Measurements from ENCODE around the gene EFR3B. TPM values are rescaled to one million over a fixed set of nuclear protein-coding genes. Genes with fewer than 3 reads are reported as not detected.

The EFR3B gene
- polyA plus RNA-seq, 1 donor = 9.9 TPM

DNA sequence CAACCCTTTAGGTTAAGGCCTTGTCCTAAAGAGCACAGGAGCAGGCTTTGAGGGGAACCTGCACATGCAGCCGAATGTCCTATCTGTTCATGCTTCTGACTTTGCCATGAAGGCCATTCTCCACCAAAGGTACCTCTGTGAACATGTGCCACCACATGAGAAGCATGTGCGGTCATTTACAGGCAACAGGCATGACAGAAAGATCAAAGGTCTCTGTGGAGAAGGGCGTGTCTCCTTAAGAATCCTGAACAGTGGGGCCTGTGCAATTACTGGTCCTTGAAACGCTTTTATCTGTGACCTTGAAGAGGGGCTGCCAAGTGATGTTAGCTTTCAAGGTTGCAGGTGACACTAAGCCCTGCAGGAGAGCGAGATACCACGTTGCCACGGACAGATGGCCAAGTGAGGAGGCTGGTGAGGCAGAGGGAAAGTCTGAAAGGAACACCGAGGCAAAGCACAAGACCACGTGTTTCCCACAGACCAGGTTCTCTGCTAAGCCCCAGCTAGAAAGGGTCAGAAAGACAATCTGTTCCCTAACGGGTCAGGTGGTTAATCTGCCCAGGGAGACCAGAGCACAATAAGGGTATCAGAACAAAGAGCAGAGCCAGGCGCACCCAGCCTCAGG is 146.0 kb downstream of the EFR3B start:
- DNase-seq = no peak

DNA sequence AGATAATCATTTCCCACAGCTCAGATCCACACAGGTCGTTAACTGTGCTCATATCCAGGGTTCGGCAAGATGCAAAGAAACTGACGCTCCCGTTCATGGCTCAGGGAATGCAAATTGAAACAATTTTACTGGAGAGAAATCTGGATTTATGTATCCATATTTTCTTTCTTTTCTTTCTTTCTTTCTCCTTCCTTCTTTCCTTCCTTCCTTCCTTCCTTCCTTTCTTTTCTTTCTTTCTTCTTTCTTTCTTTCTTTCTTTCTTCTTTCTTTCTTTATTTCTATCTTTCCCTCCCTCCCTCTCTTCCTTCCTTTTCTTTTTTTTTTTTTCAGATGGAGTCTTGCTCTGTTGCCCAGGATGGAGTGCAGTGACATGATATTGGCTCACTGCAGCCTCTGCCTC is 146.5 kb downstream of the EFR3B start:
- no peak for DNase-seq

DNA sequence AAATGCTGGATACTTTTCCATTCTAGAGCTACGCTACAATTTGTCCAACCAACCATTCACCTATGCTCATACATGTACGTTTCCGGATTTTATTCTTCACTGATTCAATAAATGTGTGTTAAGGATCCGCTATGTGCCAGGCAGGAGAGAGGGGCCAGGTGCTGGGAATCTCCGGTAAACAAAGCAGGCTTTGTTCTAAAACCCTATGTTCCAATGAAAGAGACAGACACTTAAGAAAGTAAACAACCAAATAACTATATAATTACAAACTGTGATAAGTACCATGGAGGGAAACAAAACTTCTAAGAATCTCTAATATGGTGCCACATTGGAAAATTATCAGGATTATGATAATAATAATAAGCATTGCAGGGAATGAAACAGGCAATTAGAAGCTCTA is 148.7 kb downstream of the EFR3B start:
- no peak for DNase-seq

DNA sequence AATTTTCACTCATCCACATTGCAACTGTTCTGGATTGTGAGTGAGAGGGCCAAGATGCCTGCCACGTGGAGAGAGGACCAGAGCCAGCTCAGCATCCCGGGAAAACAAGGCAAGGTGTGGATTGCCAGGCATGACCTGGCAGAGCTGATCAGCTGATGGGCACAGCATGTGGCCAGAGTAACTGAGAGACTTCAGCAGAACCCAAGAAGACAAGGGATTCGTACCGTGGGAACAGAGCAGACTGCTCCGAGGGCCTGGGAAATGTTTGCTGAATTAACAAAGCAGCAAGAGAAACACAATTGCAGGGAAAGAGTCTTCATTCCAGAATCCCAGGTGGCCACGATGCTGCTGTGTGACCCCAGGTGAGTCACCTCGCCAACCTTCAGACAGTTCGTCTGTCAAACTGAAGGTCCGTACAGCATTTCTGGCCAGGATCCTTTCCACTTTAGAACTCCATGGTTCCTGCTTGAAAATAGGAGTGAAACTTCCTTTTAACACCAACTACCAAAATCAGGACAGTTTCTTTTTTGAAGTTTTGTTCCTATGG is 152.8 kb downstream of the EFR3B start:
- DNase-seq = no peak

DNA sequence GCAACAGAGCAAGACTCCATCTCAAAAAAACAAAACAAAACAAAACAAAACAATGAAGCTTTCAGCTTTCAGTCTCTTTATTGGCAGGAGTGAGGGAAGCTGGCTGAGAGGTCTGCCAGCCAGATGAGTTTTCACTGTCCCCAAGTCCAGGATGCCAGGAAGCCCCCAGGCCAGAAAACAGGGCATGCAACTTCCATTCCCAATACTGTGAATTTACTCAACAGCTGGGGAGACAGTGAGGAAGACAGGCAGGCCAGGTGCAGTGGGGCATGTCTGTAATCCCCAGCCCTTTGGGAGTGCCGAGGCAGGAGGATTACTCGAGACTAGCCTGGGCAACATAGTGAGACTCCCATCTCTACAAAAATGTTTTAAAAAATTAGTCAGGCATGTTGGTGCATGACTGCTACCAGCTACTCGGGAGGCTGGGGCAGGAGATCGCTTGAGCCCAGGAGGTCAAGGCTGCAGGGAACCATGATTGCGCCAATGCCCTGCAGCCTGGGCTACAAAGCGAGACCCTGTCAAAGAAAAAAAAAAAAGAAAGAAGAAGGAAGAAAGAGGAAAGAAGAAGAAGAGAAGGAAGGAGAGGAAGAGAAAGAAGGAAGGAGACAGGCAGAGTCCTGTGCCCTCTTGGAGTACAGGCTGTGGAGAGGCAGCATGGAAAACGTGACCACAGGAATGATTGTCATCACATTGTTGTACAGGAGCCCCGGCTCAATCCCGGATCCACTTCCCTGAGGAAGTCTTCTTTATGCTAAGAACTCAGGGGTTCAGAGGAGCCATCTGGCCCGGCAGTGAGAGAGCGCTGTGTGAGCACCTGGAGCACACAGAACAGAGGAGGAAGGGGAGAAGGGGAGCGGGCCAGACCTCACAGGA is 155.7 kb downstream of the EFR3B start:
- DNase-seq = no peak

DNA sequence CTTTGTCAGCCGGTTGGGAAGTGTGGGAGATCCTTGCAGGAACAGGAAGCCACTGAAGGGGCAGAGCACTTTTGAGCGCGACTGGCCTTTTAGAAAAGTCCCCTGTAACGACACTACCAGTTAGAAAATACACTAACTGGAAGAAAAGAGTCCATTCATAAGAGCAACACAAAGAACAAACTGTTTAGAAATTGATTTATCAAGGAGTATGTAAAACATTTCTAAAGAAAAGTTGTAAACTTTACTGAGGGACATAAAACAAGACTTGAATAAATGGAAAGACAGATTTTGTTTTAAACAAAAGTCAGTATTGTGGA is 156.3 kb downstream of the EFR3B start:
- no peak for DNase-seq

DNA sequence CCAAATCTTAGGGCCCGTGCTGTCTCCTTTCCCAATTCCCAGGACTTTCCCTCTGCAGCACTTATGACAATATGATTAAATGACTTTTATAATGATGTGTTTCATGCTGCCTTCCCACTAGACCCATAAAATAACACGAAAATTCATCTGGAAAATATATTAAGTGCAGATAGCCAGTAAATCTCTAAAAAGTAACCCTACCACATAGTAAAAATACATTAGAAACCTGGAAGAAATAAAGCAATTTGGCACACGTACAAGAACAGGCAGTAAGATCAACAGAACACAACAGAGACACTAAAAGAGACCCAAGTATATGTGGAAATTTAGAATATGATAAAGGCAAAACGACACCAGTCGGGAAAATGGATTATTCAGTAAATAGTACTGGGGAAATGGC is 156.7 kb downstream of the EFR3B start:
- DNase-seq = no peak

DNA sequence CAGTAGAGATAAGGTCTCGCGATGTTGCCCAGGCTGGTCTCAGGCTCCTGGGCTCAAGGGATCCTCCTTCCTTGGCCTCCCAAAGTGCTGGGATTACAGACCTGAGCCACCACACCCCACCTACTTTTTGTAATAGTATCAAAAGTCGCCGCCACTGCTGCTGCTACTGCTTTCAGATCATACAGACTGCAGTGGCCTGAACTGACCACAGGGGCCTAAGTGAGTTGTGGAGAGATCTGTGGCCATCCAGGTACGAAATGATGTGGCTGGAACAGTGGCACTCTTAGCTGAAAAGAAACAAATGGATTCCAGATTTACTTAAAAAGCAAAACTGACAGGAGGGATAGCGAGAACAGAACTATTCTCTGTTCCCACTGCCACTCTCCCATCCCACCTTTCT is 159.4 kb downstream of the EFR3B start:
- DNase-seq = no peak

DNA sequence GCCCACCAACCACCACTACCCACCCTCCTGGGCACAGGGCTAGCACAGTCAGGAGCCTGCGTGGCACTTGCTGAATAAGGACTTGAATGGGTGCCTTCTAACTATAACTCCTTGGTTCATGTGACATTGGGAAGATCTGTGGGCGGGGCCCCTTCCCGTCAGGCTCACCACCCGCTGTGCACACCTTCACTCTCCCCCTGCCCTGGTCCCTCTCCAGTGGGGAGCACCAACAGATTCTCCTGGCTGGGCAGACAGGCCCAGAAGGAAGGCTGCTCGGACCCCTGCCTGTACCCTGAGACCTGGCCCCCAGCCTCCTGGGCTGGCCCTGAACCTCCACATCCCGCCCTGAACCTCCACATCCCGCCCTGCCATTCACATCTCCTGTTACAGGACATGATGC is 159.9 kb downstream of the EFR3B start:
- DNase-seq = no peak

DNA sequence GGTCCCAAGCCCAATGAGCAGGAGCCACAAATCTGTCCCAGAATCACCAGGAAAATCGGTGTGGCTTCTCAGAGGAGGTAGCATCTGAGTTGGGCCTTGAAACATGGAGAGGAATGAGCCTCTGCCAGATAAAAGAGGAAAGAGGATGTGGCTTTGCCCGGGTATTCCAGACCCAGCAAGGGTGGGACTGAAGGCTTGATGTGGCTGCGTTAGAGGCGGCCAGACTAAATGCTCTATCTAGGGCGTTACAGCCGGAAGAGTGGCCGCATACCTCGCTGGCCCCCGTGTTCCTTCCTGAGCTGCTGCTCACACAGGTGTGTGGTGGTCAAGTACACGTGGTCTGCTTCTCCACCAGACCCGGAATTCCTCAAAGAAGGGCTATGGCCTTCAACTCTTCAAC is 160.4 kb downstream of the EFR3B start:
- DNase-seq = no peak

DNA sequence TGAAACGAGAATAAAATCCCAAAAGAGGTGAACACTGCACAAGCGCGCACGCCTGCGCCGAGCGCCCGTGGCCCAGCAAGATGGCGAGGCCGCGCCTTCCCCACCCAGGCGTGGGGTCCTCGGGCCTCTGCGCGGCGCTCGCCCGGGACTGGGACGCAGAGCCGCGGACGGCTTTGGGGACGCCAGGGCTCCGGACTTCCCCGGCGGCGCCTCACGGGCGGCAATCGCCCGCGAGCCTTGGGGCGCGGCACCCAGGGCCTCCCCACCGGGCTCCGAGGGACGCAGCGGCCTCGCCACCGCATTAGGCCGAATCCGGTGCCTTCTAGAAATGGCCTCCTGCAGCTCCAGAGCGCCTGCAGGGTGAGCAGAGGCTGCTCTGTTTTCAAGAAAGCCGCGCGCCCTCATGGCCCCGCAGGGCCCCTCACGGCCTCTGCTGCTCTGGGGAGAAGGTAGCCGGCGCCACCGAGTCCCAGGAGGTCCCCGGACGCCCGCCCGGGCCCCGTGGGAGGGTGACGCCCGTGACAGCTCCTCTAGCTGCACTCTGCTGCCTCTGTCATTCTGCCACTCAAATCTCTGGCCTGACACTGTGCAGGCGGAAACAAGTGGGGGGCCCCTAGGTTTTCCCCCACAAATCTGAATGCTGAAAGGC is 162.4 kb downstream of the EFR3B start:
- no peak for DNase-seq

DNA sequence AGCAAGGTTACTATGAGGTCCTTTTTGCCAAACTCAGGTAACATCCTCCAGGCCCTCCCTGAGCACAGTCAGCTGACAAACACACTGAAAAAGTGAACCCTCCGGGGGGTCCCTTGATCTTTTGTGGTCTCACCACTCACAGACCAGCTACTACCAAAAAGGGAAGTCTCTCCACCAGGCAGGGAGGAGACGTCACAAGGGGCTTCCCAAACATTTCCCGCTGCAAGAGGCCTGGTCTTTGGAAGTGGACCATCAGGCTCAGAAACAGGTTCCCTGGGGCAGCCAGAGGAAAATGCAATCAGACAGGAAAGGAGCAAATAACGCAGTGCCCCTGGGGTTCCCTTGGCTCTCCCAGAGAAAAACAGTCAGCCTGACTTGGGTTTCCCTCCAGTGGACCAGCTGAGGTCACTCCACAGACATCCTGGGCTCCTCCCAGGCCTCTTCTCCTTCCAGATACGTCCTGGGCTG is 165.2 kb downstream of the EFR3B start:
- DNase-seq = no peak

Other genes starting within 250 kb of the EFR3B start
- gene PTRHD1, start 248.7 kb upstream of the EFR3B start, polyA plus RNA-seq (ENCODE audit: insufficient read length) = 33.7 TPM
- gene CENPO, start 248.7 kb upstream of the EFR3B start, polyA plus RNA-seq (ENCODE audit: insufficient read length) = 25.6 TPM
- 25.8 TPM for gene ADCY3, start 121.8 kb upstream of the EFR3B start, polyA plus RNA-seq (ENCODE audit: insufficient read length)
- gene DNAJC27, start 70.1 kb upstream of the EFR3B start, polyA plus RNA-seq (ENCODE audit: insufficient read length) = 12.1 TPM
- 8.4 TPM for gene POMC, start 126.5 kb downstream of the EFR3B start, polyA plus RNA-seq (ENCODE audit: insufficient read length)